IPS DF 4.7 (cell line): ENCODE results near the gene RNF31.

Source experiments
- DNase-seq: peaks from one replicate; pipeline ENCODE4 v3.0.0-alpha.2; 2013; ENCODE audit warnings: low spot score; ENCODE audit errors: extremely low read depth

The RNF31 gene

DNA sequence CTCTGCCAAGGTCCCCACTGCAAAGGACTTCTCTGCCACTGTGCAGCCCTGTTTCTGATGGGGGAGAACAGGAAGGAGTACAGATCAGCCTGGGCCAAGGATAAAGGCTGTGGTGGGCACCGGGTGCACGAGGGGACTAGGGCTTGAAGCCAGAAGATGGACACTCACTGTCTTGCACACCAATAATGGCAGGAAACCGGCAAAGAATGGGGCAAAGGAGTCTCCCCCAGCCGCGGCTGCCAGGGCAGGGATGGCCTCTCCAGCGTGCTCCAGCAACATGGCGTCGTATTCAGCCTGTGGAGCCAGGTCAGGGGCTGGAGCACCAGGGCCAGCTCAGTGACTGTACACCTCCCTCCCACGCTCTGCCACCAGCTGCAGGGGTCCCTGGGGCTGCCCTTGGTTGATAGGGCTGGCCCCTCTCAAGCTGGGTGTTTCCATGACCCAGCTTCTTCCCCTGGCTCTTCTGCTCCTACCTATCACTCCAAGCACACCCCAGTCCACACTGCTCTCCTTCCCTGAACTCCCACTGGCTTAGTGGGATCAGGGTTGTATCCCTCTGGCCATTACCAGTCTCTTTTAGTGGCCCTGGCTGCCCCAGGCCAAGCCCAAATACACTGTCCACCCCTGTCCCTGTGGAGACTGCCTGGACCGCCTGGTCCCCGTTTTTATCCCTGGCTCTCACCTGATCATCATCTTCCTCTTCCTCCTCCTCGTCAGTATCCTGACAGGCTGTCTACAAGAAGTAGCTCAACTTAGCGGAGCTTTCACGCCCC is 35.0 kb downstream of the RNF31 start:
- no peak for DNase-seq

DNA sequence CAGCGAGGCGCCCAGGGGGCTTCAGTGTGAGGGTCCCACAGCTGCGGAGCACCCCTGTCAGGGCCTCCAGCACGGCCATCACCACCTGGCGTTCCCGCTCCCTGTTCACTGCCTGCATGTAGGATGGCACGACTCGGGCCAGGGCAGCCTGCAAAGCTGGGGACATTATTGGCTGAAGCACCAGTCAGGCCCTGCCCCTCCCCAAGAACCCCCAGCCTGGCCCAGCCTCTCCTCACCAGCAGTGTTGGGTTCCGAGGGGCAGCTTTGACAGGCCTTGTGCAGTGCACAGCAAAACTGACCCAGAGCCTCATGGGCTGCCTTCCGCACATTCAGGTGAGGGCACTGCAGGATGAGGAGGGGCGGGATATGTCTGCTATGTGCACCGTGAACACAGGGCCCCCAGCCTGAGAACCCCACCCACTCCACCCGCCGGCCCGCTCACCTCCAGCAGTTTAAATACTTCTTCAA is 35.8 kb downstream of the RNF31 start:
- DNase-seq: no peak

- DNase-seq: no peak
Observed at GRCh38 chr14:24184104-24184970, 37.0 kb downstream of the RNF31 start.

DNA sequence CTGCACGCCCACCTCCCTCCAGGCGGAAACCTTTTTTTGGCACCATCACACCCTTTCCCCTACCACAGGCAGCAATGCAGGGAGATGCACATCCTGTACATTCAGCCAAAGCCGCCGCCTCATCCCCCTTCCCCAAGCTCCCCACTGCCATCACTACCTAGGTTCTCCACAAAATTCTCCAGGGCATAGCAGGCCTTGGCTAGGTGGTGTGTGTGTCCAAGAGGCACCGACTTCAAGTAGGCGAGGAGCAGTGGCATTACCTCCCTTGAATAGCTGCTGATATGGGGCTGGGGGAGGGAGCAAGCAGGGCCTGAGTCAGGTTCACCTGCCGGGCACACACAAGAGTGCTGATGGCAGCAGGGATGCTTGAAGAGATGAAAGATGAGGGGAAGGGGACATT is 37.7 kb downstream of the RNF31 start:
- DNase-seq: no peak

DNA sequence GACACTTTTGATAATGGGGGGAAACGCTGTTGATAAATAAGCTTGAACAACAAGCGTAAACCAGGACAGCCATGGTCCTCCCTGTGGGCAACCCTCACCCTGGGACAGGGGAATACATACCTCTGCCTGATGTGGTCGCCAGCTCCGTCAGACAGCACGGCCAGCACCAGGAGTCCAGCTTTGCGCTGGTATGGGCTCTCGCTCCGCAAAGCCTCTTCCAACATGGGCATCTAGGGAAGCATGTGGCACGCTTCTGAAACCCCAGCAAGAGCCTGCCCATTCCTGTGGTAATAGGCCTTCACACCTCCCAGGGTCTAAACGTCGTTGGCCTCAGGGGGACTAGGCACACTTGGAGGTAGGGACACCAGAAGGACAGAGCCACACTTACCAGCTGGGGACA is 38.4 kb downstream of the RNF31 start:
- DNase-seq: no peak

DNA sequence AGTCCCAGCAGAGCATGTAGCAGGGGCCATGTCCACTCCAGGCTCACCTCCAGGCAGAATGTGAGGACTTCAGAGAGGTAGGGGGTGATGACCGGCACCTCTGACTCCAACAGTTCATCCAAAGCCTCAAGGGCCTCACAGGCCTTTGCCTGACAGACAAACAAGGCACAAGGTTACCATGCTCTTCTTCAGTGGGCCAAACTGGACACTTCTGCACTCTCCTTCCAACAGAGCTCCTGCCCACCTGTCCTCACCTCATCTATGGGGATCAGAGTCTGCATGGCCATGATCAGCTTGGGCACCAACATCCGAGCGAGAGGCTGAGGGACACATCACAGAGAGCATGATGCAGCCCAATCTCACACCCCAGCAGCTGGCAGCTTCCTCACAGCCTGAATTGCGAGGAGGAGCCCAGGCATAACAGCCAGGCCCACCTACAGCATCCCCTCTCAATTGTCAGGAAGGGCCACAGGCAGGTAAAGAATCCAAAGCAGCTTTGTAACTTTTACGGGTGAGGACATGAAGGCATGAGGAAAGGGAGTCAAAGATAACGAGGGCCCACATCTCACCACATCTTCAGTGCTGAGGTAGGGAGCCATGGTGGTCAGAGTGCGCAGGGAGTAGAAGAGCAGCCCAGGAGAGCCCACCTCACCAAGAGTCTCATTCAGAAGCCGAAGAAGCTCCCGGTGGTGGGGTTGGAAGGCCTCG is 39.7 kb downstream of the RNF31 start:
- no peak for DNase-seq

GRCh38 chr14:24187539-24187915 is 40.2 kb downstream of the RNF31 start:
- no peak for DNase-seq

GRCh38 chr14:24188251-24189058 is 41.2 kb downstream of the RNF31 start, which contains the start of gene IPO4:
Gene IPO4, minus strand, starts transcription at chr14:24188816. Its CDS starts 29 bp downstream, at chr14:24188787.
- peak; percentile 94 for DNase-seq

GRCh38 chr14:24189059-24189375 is 41.7 kb downstream of the RNF31 start:
- DNase-seq: no peak

DNA sequence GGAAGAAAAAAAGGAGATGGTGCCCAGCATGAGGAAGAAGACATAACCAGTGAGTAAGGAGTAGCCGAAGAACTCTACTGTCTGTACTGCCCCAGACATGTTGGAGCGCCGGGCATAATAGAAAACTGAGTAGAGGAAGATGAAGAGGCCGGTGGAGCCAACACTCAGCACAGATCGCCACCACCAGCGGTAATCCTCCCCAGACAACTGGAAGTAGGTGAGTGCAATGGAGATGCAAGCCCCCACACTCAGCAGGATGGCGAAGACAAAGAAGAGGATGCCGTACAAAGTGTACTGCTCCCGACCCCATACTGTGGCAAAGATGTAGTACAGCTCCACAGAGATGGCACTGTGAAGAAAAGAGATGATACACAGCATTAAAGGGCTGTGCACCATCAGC is 42.2 kb downstream of the RNF31 start:
- no peak for DNase-seq

DNA sequence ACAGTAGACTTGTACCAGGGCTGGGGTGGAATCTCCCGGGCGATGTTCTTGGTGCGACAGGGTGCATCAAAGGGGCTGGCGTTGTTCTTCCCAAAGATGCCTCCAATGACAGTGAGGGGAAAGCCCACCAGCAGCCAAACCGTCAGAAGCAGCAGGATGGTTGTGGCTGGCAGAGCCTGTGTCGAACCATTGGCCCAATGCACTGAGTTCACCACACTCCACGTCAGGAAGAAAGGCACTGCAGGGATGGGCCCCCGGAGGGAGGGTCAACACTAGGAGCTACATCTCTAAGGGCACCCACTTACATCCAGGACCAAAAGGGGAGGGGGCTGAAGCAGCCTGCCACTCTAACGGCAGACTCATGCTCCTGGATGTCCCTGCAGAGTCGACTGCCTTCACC is 43.1 kb downstream of the RNF31 start:
- DNase-seq: no peak

- DNase-seq: no peak
Observed at GRCh38 chr14:24192933-24193332, 45.6 kb downstream of the RNF31 start.

DNA sequence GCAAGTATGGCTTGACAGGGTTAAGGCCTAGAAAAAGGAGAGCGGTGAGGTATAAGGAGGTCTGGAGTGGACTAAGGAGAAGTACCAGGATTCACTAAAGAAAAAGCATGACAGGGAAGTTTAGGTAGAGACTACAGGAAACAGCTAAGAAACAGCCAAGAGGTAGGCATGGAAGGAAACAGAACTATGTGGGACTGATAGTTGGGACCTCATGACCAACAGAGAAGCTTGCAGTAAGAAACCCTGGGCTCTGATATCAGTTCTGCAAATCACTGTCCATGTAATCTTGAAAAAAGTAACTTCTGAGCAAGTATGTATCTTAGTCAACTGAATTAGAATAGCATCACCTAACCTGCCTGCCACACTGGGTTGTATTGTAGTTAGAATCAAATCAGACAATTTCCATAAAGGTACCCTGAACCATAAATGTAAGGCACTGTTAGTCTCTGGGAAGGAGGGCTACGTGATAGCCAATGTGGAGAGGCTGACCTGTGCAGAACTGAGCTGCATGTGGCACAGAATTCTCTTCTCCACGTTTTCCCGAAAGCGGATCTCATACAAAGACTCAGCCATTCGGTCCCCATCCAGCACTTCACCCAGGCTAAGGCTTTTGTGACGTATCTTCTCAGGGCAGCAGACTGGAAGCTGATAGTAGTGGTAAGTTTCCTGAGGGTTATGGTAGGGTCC is 47.0 kb downstream of the RNF31 start:
- DNase-seq: no peak

GRCh38 chr14:24194873-24195185 is 47.5 kb downstream of the RNF31 start:
- DNase-seq: no peak

GRCh38 chr14:24195186-24196070 is 48.1 kb downstream of the RNF31 start, which contains the start of gene TM9SF1:
Gene TM9SF1, minus strand, starts transcription at chr14:24195441. Its CDS starts 422 bp downstream, at chr14:24195019.
- DNase-seq: no peak

DNA sequence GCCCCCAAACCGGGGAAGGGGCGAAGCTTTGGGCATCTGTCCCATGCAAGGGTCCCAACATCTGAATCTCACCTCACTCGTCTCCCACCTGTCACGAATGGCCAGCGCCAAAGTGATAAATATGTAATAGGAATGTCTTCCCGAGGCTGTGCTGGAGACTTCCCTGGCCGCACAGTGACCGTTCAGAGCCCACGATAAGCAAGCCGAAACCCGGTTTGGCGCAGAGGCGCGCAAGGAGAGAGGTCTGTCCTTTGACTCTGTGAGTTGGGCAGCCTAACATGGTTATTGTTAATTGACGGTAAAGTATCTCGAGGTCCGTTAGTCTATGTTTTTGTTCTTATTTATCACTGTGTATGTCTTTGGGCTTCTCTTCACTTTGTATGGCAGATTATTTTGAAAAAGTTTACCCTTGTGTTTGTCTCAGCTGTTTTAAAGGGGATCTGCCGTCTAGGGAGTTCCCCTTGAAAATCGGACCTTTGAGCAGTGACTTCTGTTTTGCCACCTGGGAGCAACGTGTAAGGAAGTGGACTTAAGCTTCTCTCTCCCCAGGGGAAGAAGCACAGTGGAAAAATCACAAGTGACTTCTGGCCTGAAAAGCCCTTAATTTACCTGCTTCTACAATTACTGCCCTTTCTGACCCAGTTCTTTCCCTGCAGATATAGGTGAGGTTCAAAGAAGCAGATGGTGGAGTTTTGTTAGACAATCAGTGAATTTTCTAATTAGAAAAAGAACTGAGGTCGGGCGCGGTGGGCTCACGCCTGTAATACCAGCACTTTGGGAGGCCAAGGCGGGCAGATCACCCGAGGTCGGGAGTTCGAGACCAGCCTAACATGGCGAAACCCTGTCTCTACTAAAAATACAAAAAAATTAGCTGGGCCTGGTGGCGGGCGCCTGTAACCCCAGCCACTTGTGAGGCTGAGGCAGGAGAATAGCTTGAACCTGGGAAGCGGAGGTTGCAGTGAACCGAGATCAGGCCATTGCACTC is 49.1 kb downstream of the RNF31 start:
- no peak for DNase-seq

- DNase-seq: no peak
Observed at GRCh38 chr14:24197056-24197450, 49.8 kb downstream of the RNF31 start.

DNA sequence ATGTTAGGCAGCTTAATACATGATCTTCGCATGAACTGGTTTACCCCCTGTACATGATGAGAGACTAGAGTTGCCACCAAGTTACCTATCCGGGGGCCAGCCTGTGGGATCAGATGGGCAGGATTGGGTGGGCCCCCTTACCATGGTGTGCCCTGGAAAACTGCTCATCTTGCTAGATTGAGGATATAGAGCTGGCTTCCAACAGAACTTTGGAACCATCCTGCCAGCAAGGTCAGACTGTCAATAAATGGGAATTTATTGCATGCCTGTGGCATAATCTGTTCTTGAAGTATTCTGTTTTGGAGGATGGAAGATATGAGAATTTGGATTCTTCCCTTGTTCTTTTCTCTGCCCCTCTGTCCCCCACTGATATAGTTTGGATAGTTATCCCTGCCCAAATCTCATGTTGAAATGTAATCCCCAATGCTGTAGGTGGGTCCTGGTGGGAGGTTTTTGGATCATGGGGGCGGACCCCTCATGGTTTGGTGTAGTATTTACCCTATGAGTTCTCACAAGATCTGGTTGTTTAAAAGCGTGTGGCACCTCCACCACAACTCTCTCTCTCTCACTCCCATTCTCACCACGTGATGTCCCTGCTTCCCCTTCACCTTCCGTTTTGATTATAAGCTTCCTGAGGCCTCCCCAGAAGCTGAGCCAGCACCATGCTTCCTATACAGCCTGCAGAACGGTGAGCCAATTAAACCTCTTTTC is 51.7 kb downstream of the RNF31 start:
- DNase-seq: no peak
